GM19043 (cell line): Measurements from ENCODE around the gene EGFL7.
"Not testable (repeated sequence)": the region's sequence is repeated elsewhere in the genome, so short reads cannot be mapped to it uniquely, and the experiment has no call there.

Experiments
- ATAC-seq: cut with Tn5 transposase; IDR thresholded peaks from one replicate; pipeline ENCODE4 v1.9.1; 2021; ENCODE audit warnings: low read depth; ENCODE audit not compliant: unreplicated experiment

EGFL7 gene

DNA sequence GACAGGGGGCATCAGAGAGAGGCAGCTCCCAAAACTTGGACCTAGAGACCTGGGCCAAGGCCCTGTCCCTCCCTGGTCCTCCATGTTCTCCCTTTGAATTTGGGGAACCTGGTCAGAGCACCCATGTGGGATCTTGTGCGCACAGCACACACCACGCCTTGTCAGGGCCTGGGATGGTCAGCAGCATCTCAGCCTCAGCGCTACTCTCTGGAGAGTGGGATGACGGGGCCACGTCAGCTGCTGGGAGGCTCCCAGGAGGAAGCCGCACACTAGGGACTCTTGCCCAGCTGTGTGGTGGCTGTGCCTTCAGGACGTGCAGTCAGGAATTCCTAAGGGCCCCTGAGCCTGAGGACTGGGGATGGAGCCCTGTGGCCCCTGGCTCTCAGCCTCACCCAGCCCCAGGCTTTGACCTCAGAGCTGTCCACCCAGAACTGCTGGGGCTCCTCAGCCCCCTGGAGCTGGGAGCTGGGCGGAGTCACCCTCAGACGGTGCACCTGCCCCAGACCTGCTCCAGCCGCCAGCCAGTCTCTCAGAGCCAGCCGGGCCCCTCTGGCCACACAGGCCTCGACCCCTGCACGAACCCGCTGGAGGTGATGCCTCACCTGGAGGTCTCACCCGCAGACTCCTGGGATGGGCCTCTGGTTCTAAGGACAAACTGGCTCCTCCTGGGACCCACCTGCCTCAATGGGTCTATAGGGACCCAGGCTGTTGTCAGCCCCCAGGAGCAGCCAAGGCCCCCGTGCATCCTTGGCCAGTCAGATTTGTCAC lies 38.3 kb upstream of the EGFL7 start:
- ATAC-seq: no peak

GRCh38 chr9:136625101-136626065 lies 37.3 kb upstream of the EGFL7 start:
- ATAC-seq: no peak

- no peak for ATAC-seq
Measured at GRCh38 chr9:136626066-136626725, 36.5 kb upstream of the EGFL7 start.

DNA sequence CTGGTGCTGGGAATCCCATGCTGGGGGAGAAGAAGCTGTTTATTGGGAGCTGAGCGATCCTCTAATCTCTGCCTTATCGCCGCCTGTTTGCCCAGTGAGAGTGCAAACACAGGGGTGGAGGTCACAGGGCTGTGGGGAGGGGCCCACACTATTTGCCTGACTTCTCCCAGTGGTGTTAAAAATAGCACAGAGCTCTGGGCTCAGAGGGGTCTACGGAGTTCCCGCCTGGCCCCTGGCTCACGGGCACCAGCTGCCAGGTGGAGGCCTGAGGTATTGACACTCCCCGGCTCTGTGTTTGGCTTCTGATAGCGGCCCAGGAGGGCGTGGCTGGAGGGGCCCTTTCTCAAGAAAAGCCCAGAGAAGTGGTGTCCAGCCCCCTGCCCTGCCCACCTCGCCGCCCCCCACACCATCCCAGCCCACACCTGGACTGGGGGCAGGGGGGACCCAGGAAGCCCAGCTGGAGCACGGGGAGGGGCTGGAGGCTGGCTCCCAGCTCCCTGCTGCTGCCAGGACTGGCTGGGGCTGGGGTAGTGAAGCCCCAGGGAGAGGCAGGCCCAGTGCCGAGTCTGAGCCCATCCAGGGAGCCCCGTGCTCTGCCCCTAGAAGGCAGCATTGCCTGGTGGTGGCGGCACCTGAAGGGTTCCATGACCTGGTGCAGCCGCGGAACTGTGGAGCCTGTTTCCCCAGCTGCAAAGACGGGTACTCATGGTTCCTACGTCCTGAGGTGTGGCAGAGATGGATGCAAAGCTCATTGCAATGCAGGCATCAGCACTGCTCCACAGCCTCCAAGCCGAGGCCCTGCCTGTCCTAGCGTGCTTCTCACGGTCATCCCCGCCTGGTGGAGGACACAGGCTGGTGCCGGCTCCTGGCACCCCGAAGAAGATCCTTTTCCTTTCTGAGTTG lies 35.7 kb upstream of the EGFL7 start:
- ATAC-seq: no peak

- ATAC-seq: no peak
Measured at GRCh38 chr9:136627703-136628102, 35.0 kb upstream of the EGFL7 start.

GRCh38 chr9:136628268-136628667 lies 34.4 kb upstream of the EGFL7 start:
- no peak for ATAC-seq

DNA sequence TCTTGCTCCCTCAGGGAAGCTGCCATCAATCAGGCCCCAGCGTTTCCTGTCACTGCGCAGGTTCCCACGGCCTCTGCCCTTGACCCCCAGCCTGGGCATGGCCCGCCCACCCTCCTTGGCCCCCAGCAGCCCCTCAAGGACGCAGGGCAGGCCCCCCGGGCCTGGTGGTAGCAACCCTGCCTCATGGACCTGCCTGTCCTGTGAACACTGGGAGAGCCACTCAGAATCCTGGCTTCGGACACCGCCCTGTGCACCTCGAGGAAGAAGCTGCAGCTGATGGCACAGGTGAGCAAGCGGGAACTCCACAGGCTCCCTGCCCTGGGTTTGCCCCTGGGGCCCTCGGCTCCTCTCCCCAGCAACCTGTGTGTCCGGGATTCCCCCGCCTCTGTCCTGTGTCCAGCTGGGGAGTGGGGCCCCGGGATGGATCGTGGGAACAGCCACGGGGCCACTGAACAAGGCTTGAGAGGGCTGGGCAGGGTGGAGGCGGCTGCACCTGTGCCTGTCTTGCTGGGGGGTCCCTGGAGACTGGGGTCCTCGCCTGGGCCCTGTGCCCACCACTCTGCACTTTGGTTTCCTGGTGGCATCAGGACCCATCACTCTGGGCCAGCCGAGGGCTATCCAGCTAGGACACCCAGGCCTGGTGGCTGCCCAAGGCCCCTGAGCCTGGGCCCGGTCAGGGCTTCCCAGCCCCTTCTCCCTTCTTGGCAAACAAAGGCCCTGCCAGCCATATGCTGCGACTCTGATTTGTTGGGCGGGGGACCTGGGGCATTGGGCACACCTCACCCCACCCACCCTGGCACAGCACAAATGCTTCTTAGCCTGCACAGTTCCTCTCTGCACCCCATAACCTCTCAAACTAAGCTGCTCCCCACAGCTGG lies 33.5 kb upstream of the EGFL7 start:
- no peak for ATAC-seq

DNA sequence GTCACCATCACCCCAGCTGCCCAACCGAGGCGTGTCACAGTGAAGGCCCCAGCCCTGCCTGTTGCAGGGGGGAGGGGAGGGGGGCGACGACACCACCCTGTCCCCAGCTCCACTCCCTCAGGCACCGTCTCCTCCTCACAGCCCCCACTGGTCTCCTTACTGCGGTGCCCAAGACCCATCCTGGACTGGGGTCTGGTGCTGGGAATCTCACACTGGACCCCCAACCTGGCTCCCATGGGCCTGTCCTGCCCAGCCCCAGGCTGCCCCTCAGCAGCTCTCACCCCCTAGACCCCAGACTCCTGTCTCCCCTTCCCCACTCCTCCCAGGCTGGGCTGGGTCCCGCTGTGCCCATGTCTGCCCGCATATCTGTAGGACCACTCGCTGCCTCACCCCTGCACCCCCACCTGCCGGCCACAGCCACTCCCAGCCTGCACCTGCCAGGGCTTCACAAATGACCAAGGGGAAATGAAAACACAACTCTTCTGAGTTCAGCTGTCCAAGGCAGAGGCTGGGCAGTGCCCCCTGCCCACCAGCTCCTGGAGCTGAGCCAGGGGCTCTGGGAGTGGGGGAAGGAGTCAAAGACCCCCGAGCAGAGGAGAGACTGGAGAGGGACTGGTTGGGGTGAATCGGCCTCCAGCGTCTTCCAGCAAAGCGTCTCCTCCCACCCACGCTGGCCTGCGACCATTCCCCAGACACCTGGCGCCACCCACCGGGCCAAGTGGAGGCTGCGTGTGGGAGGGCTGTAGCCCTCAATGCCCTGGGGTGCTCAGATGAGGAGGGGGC lies 32.6 kb upstream of the EGFL7 start:
- ATAC-seq: no peak

GRCh38 chr9:136630662-136630992 lies 32.1 kb upstream of the EGFL7 start:
- no peak for ATAC-seq

DNA sequence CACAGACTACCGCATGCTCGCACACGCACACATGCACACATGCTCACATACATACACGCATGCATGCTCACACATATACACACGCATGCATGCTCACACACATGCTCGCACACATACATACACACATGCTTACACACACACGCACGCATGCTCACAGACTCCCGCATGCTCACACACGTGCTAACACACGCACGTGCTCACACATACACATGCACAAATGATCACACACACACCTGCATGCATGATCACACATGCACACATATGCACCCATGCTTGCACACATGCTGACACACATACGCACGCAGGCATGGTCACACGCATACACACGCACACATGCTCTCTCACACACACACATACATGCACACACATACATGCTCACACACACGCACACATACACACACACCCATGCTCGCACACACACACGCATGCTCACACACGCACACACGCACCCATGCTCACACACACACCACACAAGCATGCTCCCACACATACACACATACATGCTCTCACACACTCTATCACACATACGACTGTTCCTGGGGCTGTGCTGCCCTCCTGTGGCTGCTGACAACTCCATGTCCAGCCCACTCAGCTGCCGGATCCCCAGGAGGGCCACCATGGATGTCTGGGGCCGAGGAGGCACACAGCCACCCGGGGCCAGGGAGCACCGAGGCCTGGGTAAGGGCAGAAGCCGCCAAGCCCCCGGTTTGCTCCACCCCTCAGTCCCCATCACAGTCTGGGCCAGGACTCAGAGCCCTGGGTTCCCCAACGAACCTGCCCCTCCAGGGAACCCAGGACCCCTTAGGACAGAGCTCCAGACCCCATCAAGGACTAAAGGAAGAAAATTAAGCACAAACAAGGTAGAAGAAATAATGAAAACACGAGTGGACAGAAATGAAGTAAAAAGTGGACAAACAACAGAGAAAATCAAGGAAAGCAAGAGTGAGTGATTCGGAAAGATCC lies 31.4 kb upstream of the EGFL7 start:
- no peak for ATAC-seq

DNA sequence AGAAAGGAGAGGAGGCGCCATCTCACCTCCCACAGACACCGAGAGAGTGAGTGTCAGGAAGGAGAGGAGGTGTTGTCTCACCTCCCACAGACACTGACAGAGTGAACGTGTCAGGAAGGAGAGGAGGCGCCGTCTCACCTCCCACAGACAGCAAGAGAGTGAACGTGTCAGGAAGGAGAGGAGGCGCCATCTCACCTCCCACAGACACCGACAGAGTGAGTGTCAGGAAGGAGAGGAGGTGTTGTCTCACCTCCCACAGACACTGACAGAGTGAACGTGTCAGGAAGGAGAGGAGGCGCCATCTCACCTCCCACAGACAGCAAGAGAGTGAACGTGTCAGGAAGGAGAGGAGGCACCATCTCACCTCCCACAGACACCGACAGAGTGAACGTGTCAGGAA lies 30.6 kb upstream of the EGFL7 start:
- ATAC-seq: not testable (repeated sequence)

DNA sequence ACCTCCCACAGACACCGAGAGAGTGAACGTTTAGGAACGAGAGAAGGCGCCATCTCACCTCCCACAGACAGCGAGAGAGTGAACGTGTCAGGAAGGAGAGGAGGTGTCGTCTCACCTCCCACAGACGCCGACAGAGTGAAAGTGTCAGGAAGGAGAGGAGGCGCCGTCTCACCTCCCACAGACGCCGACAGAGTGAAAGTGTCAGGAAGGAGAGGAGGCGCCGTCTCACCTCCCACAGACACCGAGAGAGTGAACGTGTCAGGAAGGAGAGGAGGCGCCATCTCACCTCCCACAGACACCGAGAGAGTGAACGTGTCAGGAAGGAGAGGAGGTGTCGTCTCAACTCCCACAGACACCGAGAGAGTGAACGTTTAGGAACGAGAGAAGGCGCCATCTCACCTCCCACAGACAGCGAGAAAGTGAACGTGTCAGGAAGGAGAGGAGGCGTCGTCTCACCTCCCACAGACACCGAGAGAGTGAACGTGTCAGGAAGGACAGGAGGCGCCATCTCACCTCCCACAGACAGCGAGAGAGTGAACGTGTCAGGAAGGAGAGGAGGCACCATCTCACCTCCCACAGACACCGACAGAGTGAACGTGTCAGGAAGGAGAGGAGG lies 30.1 kb upstream of the EGFL7 start:
- ATAC-seq: not testable (repeated sequence)

DNA sequence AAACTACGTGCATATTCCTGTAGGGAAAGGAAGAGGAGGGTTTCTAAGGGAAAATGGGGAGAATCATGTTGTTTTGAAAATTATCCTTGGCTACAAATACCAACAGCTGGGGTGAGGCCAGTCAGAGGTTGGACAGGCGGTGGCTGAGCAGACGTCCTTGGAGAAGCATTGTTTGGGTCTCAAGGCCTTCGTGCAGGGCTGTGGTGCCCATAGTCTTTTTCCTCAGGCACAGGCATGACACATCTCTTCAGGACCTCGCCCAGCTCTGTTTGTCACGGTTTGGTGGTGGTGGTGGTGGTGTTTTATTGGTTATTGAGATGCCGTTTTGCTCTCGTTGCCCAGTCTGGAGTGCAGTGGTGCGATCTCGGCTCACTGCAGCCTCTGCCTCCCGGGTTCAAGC lies 27.8 kb upstream of the EGFL7 start:
- no peak for ATAC-seq

GRCh38 chr9:136640171-136641111 lies 22.3 kb upstream of the EGFL7 start:
- ATAC-seq: no peak

DNA sequence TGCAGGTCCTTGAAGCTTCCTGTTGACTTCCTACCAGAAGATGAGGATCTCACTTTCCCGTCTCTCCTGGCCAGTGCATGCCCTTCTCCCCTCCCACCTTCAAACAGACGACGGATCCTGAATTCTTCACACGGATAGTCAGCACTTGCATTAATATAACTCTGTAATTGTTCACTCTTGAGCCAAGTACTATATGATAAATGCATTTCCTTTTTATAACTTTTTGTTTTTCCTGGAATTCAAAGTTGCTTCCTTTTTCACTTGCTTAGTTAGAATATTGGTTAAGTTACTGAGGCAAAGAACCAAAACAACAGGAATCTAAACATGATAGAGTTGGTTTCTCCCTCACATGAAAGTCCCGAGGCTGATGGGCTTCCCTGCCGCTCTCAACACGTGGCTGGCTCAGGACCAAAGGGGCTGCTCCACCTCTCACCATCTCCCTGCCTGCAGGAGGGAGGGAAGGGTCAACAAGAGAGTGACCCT lies 20.2 kb upstream of the EGFL7 start:
- no peak for ATAC-seq
